Endodermal cell (in vitro differentiated cells): Measurements from ENCODE around the gene MEX3B. TPM values are rescaled to one million over a fixed set of nuclear protein-coding genes. Genes with fewer than 3 reads are reported as not detected.

Source experiments
- DNase-seq: peaks from one replicate; pipeline ENCODE4 v3.0.0-alpha.2; 2017
- H3K27ac ChIP-seq: 2 replicates; pipeline ENCODE4 v1.5.1; 2013; ENCODE audit warnings: mild to moderate bottlenecking, low read depth, low read length, moderate library complexity
- H3K27me3 ChIP-seq: 2 replicates; pipeline ENCODE4 v1.6.1; 2013; ENCODE audit warnings: mild to moderate bottlenecking, low read length, moderate library complexity; ENCODE audit not compliant: insufficient read depth, control insufficient read depth, poor library complexity, severe bottlenecking
- H3K36me3 ChIP-seq: 2 replicates; pipeline ENCODE4 v1.7.0; 2013; ENCODE audit warnings: mild to moderate bottlenecking, low read length, moderate library complexity; ENCODE audit not compliant: control insufficient read depth, insufficient read depth
- H3K4me1 ChIP-seq: one replicate; pipeline ENCODE4 v1.7.0; 2013; ENCODE audit warnings: low read length; ENCODE audit not compliant: control insufficient read depth, insufficient read depth
- H3K4me3 ChIP-seq: 2 replicates; pipeline ENCODE4 v1.5.1; 2013; ENCODE audit warnings: mild to moderate bottlenecking, low read length, moderate library complexity
- H3K9ac ChIP-seq: 2 replicates; pipeline ENCODE4 v1.6.1; 2013; ENCODE audit warnings: mild to moderate bottlenecking, low read length, moderate library complexity; ENCODE audit not compliant: poor library complexity, severe bottlenecking; ENCODE audit errors: extremely low read depth
- H3K9me3 ChIP-seq: 2 replicates; pipeline ENCODE4 v1.6.1; 2013; ENCODE audit warnings: mild to moderate bottlenecking, low read length, moderate library complexity; ENCODE audit not compliant: control insufficient read depth
- H3K27ac Mint-ChIP-seq: 2 replicates; pipeline ENCODE4 v1.8.0; 2020; ENCODE audit warnings: mixed read lengths
- H3K27me3 Mint-ChIP-seq: 2 replicates; pipeline ENCODE4 v1.8.0; 2021; ENCODE audit warnings: mild to moderate bottlenecking, mixed read lengths; ENCODE audit not compliant: insufficient read depth
- H3K36me3 Mint-ChIP-seq: 2 replicates; pipeline ENCODE4 v1.8.0; 2020; ENCODE audit warnings: low read depth, mixed read lengths
- H3K4me1 Mint-ChIP-seq: 2 replicates; pipeline ENCODE4 v1.8.0; 2020; ENCODE audit warnings: mixed read lengths
- H3K4me3 Mint-ChIP-seq: 2 replicates; pipeline ENCODE4 v1.8.0; 2020; ENCODE audit warnings: mild to moderate bottlenecking, moderate library complexity, mixed read lengths
- H3K9me3 Mint-ChIP-seq: 2 replicates; pipeline ENCODE4 v1.8.0; 2020; ENCODE audit warnings: mild to moderate bottlenecking, mixed read lengths
- WGBS, 2 experiments: methylation state at CpG; one replicate each; pipeline versions ENCODE4 v1.1.5 to v1.1.7; 2013; ENCODE audit warnings: missing lambda C conversion rate in 2 of 2, mixed read lengths in 1 of 2; ENCODE audit not compliant: insufficient coverage in 1 of 2, insufficient read length in 1 of 2; 5-methylcytosine and 5-hydroxymethylcytosine counted together
- total RNA-seq, 2 donors: library from RNA; stranded (reverse); fragmentation: NEBNext Ultra II Directional in 1 of 2; extraction: Animal tissue kit (Norgen Biotek cat#: 25700) in 1 of 2; gene quantifications; 2 replicates in 1 of 2; 3 replicates in 1 of 2; pipeline ENCODE4 v1.2.1, GENCODE V29; 2021
- TF ChIP-seq, protein P1 (sequence below): fragments of 200-600 bp; sonication (generic); conservative IDR thresholded peaks from 2 replicates; pipeline ENCODE4 v1.5.0; 2021; ENCODE audit warnings: antibody characterized with exemption, mild to moderate bottlenecking

Gene MEX3B
- total RNA-seq, 2 donors from 2014 or later = 3.4 to 5.1 TPM

DNA sequence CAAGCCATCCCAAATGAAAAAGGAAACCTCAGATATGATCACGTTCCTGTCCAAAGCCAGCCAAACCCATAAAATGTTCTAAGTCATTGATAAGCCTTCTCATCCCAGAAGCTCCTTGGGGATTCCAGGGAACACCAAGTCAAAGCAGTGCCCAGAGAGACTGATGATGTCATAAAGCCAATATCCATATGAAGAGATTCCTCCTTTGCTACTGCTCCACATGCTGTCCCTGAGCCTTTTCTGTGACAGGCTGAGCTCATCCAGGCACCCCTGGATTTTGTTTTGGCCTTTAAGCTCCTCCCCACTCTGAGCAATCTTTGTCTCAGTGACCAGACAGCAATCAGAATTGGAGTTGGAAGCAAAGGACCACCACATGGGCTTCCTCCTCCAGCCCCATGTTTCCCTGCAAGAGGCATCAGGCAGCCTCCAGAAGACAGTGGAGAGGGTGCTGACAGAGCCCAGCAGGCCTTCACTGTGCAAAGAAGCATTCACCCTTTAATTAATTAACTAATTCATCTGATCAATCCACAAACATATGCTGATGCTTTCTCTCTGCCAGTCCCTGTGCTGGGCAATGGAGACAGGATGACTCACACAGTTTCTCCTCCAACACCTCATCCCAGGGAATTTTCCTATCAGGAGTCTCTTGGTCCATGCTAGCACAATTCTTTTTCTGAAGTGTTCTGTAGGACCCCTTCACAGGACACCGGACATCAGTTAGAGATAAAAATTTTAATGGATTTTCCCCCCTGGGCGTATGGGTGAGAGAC, 25.0 kb downstream of the MEX3B start:
- DNase-seq = no peak
- 87 to 88% methylated on average over 3 of the region's 3 CpGs for WGBS, 2 experiments
- no peak overlapping the region for H3K27ac Mint-ChIP-seq
- no peak overlapping the region for H3K27ac ChIP-seq
- no peaks in the 10 kb centered on the region for H3K9me3 Mint-ChIP-seq
- peaks cover 16% of the 10 kb centered on the region for H3K27me3 Mint-ChIP-seq
- H3K9ac ChIP-seq = no peak overlapping the region
- H3K36me3 Mint-ChIP-seq = no peaks in the 10 kb centered on the region
- no peak overlapping the region for H3K4me3 ChIP-seq
- H3K36me3 ChIP-seq = no peaks in the 10 kb centered on the region
- H3K4me1 ChIP-seq = no peaks in the 10 kb centered on the region
- no peak overlapping the region for H3K4me3 Mint-ChIP-seq
- TF ChIP-seq, protein P1, sequence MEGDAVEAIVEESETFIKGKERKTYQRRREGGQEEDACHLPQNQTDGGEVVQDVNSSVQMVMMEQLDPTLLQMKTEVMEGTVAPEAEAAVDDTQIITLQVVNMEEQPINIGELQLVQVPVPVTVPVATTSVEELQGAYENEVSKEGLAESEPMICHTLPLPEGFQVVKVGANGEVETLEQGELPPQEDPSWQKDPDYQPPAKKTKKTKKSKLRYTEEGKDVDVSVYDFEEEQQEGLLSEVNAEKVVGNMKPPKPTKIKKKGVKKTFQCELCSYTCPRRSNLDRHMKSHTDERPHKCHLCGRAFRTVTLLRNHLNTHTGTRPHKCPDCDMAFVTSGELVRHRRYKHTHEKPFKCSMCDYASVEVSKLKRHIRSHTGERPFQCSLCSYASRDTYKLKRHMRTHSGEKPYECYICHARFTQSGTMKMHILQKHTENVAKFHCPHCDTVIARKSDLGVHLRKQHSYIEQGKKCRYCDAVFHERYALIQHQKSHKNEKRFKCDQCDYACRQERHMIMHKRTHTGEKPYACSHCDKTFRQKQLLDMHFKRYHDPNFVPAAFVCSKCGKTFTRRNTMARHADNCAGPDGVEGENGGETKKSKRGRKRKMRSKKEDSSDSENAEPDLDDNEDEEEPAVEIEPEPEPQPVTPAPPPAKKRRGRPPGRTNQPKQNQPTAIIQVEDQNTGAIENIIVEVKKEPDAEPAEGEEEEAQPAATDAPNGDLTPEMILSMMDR = no peak
- no peaks in the 10 kb centered on the region for H3K4me1 Mint-ChIP-seq
- H3K27me3 ChIP-seq = no peaks in the 10 kb centered on the region
- H3K9me3 ChIP-seq = no peaks in the 10 kb centered on the region

DNA sequence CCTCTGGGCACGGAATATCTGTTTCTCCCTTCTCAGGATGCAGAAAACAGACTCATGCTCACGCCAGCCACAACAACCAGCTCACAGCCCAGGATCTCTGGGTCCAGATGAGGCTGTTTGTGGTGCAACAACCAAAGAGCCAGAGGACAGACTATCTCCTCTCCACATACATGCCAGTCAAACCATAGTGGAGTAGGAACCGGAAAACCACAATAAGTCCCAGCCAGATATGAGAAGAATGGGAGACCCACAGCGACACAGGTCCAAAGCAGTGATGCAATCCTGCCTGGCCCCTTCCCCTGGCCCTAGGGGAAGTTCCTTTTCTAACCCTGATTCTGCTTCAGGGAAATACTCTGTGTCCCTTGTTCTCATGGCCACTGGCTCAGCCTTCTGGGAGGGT, 27.6 kb downstream of the MEX3B start:
- H3K36me3 Mint-ChIP-seq = no peaks in the 10 kb centered on the region
- H3K27me3 ChIP-seq = no peaks in the 10 kb centered on the region

DNA sequence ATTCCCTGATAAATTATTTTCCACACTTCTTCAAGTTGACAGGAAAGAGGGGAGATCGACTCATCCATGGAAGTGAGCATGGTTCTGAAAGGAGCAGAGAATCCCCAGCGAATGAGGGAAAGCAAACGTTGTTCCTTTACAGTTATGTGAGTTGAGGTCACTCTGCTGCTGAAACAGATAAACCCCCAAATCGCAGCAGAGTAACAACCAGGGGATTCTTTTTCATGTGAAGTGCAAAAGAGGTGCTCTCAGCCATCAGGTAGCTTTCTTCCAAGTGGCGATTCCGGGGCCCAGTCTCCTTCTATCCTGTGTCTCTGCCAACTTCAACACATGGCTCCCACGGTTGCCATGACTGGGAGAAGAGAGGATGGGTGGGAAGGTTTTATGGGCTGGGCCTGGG, 28.2 kb downstream of the MEX3B start:
- no peaks in the 10 kb centered on the region for H3K9me3 Mint-ChIP-seq
- H3K36me3 Mint-ChIP-seq = no peaks in the 10 kb centered on the region
- 90 to 91% methylated on average over 4 to 7 of the region's 7 CpGs for WGBS, 2 experiments
- peaks cover 19% of the 10 kb centered on the region for H3K27me3 Mint-ChIP-seq
- no peak overlapping the region for H3K9ac ChIP-seq
- DNase-seq = no peak
- H3K27ac ChIP-seq = no peak overlapping the region
- no peaks in the 10 kb centered on the region for H3K4me1 ChIP-seq
- no peak overlapping the region for H3K27ac Mint-ChIP-seq
- no peaks in the 10 kb centered on the region for H3K9me3 ChIP-seq
- H3K4me1 Mint-ChIP-seq = no peaks in the 10 kb centered on the region
- H3K4me3 ChIP-seq = no peak overlapping the region
- no peaks in the 10 kb centered on the region for H3K27me3 ChIP-seq
- TF ChIP-seq, protein P1 = no peak
- no peaks in the 10 kb centered on the region for H3K36me3 ChIP-seq
- no peak overlapping the region for H3K4me3 Mint-ChIP-seq

More for the DNA sequence above, 27.6 kb downstream of the MEX3B start:
- H3K9ac ChIP-seq = no peak overlapping the region
- WGBS, 2 experiments = 91 to 95% methylated on average over 2 to 4 of the region's 4 CpGs
- no peaks in the 10 kb centered on the region for H3K4me1 ChIP-seq
- no peak overlapping the region for H3K4me3 ChIP-seq
- no peak for DNase-seq
- H3K4me1 Mint-ChIP-seq = no peaks in the 10 kb centered on the region
- no peak overlapping the region for H3K4me3 Mint-ChIP-seq
- TF ChIP-seq, protein P1 = no peak
- H3K9me3 Mint-ChIP-seq = no peaks in the 10 kb centered on the region
- H3K9me3 ChIP-seq = no peaks in the 10 kb centered on the region
- H3K27ac Mint-ChIP-seq = no peak overlapping the region
- H3K36me3 ChIP-seq = no peaks in the 10 kb centered on the region
- H3K27me3 Mint-ChIP-seq = peaks cover 16% of the 10 kb centered on the region
- no peak overlapping the region for H3K27ac ChIP-seq
